Measurements from ENCODE around the gene FTO. TPM values are rescaled to one million over a fixed set of nuclear protein-coding genes. Genes with fewer than 3 reads are reported as not detected.

Gene FTO
- total RNA-seq, 1 experiment from 2014 or later, result 55.0 TPM

DNA sequence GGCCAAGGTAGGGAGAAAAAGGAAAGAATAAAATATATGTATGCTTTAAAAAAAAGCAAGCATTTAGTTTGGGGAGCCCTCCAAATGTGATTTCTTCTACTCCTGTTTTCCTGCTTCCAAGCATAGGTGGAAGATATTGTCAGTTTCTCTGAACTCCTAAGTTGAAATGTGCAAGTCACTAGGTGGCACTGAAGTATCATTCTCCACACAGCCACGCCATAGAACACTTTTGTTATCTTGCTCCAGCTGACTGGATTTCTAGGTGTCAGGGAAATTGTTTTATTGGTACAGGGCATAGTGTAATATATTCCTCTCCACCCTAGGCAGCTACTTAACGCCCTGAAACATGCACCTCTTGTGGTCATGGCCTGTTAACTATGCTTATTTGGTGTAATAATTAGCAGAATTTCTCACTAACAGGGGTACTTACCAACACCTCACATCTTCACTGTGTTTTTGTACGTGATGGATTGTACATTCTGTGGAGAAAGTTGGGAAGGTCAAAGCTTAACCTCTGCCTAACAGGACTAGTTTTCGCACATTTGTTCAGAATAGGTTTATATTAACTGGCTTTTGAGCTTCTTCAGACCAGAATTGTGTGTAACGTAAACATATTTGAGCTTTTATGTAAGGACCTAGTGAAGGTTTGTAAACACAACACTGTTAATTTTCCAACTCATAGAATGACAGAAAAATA lies 69.3 kb downstream of the FTO start:
- BruUV-seq (replicated peaks), result no TSS peak
- no peak overlapping the region for H3K27ac Mint-ChIP-seq (ENCODE audit: low read depth, unreplicated experiment)
- H3K4me1 Mint-ChIP-seq (ENCODE audit: insufficient read depth, unreplicated experiment), result peaks cover 43% of the 10 kb centered on the region
- ChIA-PET POLR2A (interaction anchor here (0.6 to 5.1 kb wide), 28 partner anchors 7 to 1163 kb away, joined by 3 to 46 read pairs (median 3); partner anchors contain the start of genes FTO, IRX3, IRX5 and RPGRIP1L), CTCF (interaction anchor here (0.6 to 2.7 kb wide), 44 partner anchors 12 to 1486 kb away, joined by 3 to 21 read pairs (median 4); partner anchors contain the start of gene IRX3)
- no peaks in the 10 kb centered on the region for H3K27me3 Mint-ChIP-seq (ENCODE audit: insufficient read depth, unreplicated experiment)
- H3K36me3 Mint-ChIP-seq (ENCODE audit: insufficient read depth, unreplicated experiment), result no peaks in the 10 kb centered on the region
- intact Hi-C loops (cut with micrococcal nuclease), result loop anchor here (1.0 to 10.0 kb wide), 12 partner anchors 120 to 1692 kb away; partner anchors contain the start of gene IRX3
- no peaks in the 10 kb centered on the region for H3K9me3 Mint-ChIP-seq (ENCODE audit: unreplicated experiment)
- H3K4me3 Mint-ChIP-seq (ENCODE audit: unreplicated experiment), result no peak overlapping the region
- TF ChIP-seq, protein P1, sequence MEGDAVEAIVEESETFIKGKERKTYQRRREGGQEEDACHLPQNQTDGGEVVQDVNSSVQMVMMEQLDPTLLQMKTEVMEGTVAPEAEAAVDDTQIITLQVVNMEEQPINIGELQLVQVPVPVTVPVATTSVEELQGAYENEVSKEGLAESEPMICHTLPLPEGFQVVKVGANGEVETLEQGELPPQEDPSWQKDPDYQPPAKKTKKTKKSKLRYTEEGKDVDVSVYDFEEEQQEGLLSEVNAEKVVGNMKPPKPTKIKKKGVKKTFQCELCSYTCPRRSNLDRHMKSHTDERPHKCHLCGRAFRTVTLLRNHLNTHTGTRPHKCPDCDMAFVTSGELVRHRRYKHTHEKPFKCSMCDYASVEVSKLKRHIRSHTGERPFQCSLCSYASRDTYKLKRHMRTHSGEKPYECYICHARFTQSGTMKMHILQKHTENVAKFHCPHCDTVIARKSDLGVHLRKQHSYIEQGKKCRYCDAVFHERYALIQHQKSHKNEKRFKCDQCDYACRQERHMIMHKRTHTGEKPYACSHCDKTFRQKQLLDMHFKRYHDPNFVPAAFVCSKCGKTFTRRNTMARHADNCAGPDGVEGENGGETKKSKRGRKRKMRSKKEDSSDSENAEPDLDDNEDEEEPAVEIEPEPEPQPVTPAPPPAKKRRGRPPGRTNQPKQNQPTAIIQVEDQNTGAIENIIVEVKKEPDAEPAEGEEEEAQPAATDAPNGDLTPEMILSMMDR (IDR thresholded peaks at IDR 0.05; ENCODE audit: unreplicated experiment), result peak; percentile 60
- peak; percentile 81 for DNase-seq (ENCODE audit: unreplicated experiment)

DNA sequence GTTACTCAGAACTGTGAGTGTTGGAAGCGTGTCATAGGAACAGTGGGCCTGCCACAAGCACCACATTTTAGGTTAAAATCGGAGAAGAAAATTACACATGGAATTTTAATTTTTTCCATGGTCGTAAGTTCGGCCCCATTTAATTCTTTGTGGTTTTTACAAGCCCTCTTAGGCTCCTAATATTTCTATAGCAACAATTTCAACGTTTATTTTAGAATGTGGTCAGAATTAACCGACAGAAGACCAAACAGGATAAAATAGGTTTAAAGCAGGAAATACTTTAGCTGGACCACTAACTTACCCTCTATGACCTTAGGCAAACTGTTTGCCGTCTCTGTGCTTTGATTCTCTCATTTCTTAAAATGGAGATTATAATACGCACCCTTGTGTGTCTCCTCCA lies 69.9 kb downstream of the FTO start:
- Mint-ChIP-seq H3K4me3 (ENCODE audit: unreplicated experiment) (no peak overlapping the region), H3K9me3 (ENCODE audit: unreplicated experiment) (no peaks in the 10 kb centered on the region), H3K27ac (ENCODE audit: low read depth, unreplicated experiment) (no peak overlapping the region), H3K4me1 (ENCODE audit: insufficient read depth, unreplicated experiment) (peaks cover 37% of the 10 kb centered on the region), H3K27me3 (ENCODE audit: insufficient read depth, unreplicated experiment) (no peaks in the 10 kb centered on the region), H3K36me3 (ENCODE audit: insufficient read depth, unreplicated experiment) (no peaks in the 10 kb centered on the region)
- BruUV-seq (replicated peaks), result no TSS peak
- DNase-seq (ENCODE audit: unreplicated experiment), result no peak
- ChIA-PET POLR2A (interaction anchor here (0.6 to 5.1 kb wide), 22 partner anchors 11 to 1157 kb away, joined by 3 to 46 read pairs (median 4); partner anchors contain the start of genes IRX3 and IRX5), CTCF (interaction anchor here (0.6 to 2.7 kb wide), 34 partner anchors 11 to 1174 kb away, joined by 3 to 21 read pairs (median 4); partner anchors contain the start of gene IRX3)
- TF ChIP-seq, protein P1 (IDR thresholded peaks at IDR 0.05; ENCODE audit: unreplicated experiment), result no peak
- intact Hi-C loops (cut with micrococcal nuclease), result loop anchor here (1.0 to 10.0 kb wide), 12 partner anchors 119 to 1691 kb away; partner anchors contain the start of gene IRX3

DNA sequence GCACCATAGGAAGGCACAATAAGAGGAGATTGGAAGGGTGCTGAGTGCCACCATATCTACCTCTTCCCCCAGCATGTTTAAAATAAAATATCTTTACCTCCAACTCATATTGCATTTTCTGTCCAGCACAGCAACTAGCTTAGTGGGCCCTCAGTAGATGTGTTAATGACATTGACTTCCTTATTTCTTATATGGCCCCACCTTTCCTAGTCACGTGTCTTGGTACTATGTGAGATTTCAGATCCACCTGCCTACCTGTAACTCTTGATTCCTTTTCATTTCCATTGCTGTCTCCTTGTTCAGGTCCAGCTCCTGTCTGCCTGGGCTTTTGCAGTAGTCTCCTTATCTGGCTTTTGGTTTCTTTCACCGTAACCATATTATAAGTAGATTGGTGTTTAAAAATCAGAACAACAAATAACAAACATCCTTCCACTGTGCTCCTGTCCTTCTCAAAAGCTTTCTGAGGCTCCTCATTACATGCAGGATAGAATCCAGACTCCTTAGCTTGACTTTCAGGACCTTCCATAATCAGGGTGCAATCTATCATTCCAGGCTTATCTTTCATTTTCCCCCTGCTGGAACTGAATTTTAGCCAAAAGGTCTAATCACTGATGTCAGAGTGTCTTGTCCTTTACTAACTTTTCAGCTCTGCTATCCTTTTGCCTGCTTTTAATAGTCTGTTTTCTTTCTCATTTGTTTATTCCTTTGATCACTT lies 71.3 kb downstream of the FTO start:
- H3K27me3 Mint-ChIP-seq (ENCODE audit: insufficient read depth, unreplicated experiment), result no peaks in the 10 kb centered on the region
- intact Hi-C loops (cut with micrococcal nuclease), result loop anchor here (10.0 kb wide), 3 partner anchors 170 to 1690 kb away; no protein-coding TSS in a partner anchor
- H3K4me1 Mint-ChIP-seq (ENCODE audit: insufficient read depth, unreplicated experiment), result peaks cover 38% of the 10 kb centered on the region
- DNase-seq (ENCODE audit: unreplicated experiment), result no peak
- H3K9me3 Mint-ChIP-seq (ENCODE audit: unreplicated experiment), result no peaks in the 10 kb centered on the region
- H3K36me3 Mint-ChIP-seq (ENCODE audit: insufficient read depth, unreplicated experiment), result no peaks in the 10 kb centered on the region
- peak overlapping the region; percentile 11 for H3K4me3 Mint-ChIP-seq (ENCODE audit: unreplicated experiment)
- CTCF ChIA-PET, result interaction anchor here (0.5 to 2.0 kb wide), 10 partner anchors 9 to 1669 kb away, joined by 3 to 18 read pairs (median 4); no protein-coding TSS in a partner anchor
- BruUV-seq (replicated peaks), result no TSS peak
- peak overlapping the region; percentile 53 for H3K27ac Mint-ChIP-seq (ENCODE audit: low read depth, unreplicated experiment)
- POLR2A ChIA-PET, result interaction anchor here (0.6 to 5.1 kb wide), 32 partner anchors 10 to 1162 kb away, joined by 3 to 46 read pairs (median 6); partner anchors contain the start of genes FTO, IRX3, IRX5 and RPGRIP1L
- TF ChIP-seq, protein P1 (IDR thresholded peaks at IDR 0.05; ENCODE audit: unreplicated experiment), result no peak

Data from MCF 10A (cell line).